Activated CD4-positive, alpha-beta T cell treated with anti-CD3 and anti-CD28 coated beads for 48 hours (primary cell): Measurements from ENCODE around the gene SLC22A23.

Source experiments
- DNase-seq: peaks from one replicate; pipeline ENCODE4 v3.0.0-alpha.2; 2020

The SLC22A23 gene

GRCh38 chr6:3330199-3330598, 126.7 kb downstream of the SLC22A23 start:
- no peak for DNase-seq

DNA sequence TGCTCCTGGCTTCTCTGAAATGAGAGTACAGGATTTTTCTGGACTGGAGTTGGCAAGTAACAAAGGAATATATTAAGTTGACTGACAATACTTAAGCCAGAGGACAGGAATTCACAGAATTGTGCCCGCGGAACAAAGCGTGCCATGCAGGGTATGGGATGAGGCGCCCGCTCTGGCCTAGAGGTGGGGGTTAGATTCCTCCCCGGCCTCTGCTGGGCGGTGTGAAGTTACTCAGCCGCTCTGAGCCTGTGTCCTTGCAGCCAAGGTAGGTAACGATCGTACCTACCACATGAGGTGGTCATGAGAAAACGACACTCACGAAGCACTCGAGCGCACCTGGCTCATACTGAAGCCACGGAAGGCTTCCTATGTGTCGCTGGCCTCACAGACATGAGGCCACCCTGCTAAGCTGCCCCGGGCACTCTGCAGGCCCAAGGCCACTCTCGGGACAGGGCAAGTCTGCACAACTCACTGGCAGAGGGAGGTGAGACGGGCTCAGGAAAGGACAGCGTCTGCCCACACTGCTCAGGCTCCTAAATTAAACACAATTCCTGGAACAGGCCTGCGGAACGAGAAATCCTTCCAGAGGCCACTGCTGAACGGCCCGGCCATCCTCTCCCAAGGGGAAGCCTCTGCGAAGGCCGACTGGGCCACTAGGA, 127.3 kb downstream of the SLC22A23 start:
- DNase-seq, result no peak

DNA sequence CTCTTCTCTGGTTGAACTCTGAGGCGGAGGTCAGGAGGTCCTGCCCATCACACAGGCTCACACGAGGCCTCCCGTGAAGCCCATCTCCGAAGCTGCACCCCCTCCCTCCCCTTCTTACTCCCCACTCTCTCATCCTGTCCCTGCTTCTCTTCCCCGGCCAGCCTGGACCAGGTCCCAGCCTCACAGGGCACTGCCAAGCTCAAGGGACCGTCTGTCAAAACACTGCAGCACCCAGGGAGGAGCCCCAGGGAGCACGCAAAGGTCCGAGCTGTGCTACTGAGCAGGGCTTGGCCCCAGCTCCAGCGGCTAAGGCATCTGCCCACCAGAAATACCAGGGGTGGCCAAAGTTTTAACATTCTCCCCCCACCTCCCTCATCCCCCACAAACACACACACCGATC, 128.1 kb downstream of the SLC22A23 start:
- no peak for DNase-seq

DNA sequence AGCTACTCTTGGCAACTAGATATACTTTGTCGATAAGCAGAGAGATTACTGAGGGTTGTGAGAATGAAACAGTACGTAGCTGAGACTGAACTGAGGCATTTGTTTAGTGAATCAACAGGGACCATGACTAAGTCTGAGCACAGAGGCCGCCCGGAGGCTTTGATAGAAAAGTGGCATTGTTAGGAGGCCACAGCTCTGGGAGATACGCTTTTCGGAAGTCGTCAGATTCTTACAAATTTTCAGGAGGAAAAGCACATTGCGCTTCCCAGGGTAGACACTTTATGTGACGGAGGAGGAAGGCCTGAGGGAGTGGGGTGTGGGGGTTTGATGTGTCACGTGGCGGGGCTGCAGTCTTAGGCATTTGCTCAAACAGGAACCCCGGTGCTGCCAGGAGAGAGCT, 128.7 kb downstream of the SLC22A23 start:
- no peak for DNase-seq

DNA sequence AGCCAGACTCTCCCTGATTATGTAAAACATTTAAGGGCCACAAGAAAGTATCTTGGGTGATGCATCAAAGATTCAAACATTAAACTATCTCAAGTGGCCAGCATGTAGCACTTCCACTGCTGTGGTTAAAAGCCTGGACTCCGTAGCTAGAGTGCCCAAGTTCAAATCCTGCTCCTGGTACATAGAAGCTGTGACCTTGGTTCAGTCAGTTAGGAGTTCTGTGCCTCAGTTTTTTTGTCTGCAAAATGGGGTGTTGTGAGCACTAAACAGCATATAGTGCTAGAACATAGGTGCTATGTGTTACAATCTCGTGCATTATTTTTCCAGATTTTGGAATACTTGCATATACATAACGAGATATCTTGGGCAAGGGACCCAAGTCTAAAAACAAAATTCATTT, 129.4 kb downstream of the SLC22A23 start:
- no peak for DNase-seq

DNA sequence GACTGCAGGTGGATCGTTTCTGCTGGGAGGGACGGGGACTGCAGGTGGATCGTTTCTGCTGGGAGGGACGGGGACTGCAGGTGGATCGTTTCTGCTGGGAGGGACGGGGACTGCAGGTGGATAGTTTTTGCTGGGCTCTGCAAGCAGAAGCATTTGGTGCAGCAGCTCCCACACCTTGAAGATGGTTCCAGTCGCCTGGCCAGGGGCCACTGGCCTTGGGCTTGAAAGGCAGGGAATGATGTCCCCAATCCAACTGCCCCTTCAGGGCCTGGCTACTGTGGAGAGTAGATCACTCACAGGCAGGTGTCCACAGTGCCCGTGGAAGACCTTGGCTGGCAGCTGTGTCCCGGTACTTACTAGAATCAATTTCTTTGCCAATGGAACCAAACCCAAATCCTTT, 129.9 kb downstream of the SLC22A23 start:
- DNase-seq, result no peak

- no peak for DNase-seq
These were observed 130.5 kb downstream of the SLC22A23 start for GRCh38 chr6:3326184-3326971.

DNA sequence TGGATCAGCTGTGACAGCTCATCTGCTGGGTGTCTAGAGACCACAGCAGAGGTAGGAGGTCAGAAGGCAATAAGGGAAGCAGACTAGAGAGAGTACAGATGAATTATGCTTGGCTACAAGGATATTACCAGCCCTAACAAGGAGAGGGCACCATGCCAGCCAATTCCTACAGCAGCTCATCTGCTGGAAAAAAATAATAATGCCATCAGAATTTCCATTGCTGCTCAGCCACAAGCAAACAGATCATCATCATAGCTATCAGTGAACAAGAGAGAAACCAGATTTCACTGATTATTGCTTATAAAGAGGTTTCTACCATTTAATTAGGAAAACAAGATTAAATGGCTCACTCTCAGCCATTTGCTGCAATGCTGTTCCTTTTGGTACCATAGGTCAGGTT, 131.6 kb downstream of the SLC22A23 start:
- no peak for DNase-seq

DNA sequence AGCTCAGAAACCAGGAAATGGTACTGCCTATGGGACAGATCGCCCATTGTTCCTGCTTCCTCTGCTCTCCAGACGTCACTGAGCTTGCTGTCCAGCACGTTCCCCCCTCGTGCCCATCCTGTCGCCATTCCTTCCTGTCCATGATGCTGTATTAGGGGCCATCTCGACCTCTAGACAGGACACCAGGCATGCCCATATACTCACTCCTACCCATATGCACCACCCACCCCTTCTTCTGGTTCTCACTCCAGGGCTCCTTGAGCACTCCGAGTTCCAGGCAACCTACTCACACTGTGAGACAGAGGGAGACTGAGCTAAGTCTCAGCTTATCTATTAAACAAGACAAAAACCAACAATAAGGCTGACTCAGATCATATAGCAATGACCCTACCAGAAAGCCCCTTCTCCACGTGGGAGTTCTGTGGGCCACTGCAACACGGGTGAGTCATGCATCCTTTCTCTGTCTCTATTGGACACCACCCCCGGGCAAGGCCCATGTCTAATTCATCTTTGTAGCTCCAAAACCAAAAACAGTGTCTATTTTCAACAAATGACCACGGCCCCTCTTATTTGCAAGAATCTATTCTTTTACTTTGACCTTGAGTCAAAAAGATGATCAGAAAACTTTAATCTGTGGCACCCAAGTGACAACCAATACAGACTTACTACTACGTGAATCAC, 132.4 kb downstream of the SLC22A23 start:
- peak; percentile 45 for DNase-seq

- no peak for DNase-seq
These were observed 133.1 kb downstream of the SLC22A23 start for GRCh38 chr6:3323696-3324261.

GRCh38 chr6:3323148-3323547, 133.7 kb downstream of the SLC22A23 start:
- DNase-seq, result no peak

DNA sequence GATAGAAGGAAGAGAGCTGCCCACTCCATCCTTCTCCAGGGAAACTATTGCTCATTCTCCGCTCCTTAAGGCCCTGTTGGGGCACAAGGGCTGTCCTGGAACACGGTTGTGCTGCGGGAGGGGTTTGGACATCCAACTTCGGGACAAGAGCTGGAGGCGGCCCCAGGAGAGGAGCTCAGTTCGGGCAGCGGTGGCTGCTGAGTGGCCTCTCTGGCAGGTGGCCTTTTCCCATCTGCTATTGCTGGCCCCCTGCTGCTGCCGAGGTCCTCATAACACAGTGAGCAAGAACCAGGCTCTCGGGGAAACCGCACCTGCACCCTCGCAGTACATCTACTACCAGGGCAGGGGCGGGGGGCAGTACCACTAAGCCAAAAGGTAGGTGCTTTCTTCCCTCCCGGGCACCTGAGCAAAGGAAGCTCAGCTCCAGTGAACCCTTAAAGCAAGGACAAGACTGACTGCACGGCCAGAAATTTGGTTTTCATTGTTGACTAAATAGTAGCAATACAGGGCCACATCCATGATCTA, 134.4 kb downstream of the SLC22A23 start:
- DNase-seq, result no peak

GRCh38 chr6:3321875-3322274, 135.0 kb downstream of the SLC22A23 start:
- no peak for DNase-seq

- DNase-seq, result no peak
These were observed 135.8 kb downstream of the SLC22A23 start for GRCh38 chr6:3321042-3321441.

GRCh38 chr6:3320238-3320811, 136.5 kb downstream of the SLC22A23 start:
- DNase-seq, result no peak

GRCh38 chr6:3319610-3320200, 137.1 kb downstream of the SLC22A23 start:
- DNase-seq, result no peak

- no peak for DNase-seq
These were observed 137.9 kb downstream of the SLC22A23 start for GRCh38 chr6:3318821-3319540.

DNA sequence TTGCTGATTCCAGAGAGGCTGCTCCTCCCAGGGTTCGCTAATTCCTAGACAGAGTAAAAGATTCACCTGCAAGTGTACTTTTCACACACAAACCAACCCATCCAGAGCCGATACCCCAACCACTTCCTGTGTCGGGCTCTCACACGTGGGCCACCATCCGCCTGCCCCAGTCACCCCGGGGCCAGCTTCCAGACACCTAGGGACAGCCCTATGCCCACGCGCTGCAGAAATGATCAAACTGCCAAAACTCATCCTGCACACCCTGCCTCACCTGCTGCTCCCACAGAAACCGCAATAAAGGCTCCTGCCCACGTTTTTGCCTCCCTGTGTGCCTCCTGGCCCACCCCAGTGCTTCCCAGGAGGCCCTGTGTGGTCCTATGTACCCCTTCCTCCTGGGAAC, 138.6 kb downstream of the SLC22A23 start:
- peak; percentile 77 for DNase-seq

- DNase-seq, result no peak
These were observed 139.1 kb downstream of the SLC22A23 start for GRCh38 chr6:3317741-3318211.

DNA sequence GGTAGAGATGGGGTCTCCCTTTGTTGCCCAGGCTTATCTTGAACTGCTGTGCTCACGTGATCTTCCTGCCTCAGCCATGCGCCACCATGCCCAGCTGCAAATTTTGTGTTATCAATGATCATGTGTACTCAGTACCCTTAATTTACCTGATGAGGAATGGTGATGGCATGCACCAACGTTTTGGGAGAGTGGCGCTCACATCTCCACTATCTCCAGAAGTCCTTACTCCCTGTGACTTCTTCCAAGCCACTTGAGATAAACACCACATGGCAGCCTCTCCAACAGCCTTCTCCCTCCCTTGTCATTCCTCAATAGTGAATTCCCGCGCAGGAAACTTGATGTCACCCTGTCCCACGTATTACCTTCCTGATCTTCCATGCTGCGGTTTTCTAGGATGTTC, 140.0 kb downstream of the SLC22A23 start:
- no peak for DNase-seq

DNA sequence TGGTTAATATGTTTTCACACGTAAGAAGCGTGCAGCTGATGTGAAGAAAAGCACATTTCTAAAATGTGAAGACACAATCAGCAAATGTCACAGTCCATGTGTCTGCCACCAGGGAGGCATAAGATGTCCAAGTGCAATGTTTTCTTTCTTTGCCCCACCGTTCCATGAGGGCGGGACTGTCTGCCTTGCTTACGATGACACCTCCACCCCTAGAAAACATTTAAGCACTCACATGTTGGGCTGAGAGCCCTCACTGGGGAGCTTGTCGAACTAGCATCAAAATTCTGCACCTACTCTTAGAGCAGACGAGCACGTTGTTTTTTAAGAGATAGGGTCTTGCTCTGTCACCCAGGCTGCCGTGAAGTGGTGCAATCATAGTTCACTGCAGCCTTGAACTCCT, 140.5 kb downstream of the SLC22A23 start:
- no peak for DNase-seq

- no peak for DNase-seq
These were observed 141.0 kb downstream of the SLC22A23 start for GRCh38 chr6:3315841-3316240.
